ENCODE measurements around the gene MACROD1.

MACROD1 gene

DNA sequence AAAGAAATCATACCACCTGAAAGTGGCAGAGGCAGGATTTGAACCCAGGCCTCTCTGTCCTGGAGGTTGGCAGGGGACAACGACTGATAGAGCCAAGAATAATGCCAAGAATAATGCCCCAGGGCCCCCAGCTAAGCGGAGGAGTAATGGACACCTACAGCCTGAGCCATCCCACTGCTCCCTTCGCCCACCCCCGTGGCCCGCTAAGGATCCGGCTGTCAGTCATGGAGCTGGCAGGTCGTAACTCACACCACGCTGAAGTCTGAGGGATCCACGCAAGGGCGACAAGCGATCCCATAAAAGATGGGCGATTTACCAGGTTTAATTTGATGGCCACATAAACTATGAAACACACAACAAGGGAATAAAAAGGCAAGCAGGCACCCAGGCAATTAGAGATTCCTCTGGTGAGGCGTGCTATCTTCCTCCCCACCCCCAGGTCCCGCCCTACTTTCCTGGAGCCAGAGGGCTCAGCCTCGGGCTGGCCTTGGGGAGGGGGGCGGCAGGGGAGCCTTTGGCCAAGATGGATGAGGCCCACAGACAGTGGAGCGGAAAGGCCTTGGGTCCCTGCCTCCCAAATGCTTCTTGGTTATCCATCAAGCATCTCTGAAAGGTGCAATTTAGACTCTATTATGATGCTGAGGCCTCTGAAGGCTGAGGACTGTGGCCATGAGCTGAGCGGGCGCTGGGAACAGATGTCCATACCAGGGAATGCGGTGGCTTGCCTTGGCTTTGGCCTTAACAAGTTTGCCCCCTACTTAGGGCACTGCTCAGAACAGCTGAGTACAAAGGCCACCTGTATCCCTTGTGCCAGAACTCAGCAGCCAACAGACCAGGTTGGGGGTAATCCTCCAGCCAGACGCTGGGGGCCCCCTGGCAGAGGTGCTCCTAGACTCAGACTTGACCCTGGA lies 55.2 kb downstream of the MACROD1 start:
- DNase-seq: no peak

- no peak for DNase-seq
These were observed 56.6 kb downstream of the MACROD1 start for GRCh38 chr11:64109332-64109731.

DNA sequence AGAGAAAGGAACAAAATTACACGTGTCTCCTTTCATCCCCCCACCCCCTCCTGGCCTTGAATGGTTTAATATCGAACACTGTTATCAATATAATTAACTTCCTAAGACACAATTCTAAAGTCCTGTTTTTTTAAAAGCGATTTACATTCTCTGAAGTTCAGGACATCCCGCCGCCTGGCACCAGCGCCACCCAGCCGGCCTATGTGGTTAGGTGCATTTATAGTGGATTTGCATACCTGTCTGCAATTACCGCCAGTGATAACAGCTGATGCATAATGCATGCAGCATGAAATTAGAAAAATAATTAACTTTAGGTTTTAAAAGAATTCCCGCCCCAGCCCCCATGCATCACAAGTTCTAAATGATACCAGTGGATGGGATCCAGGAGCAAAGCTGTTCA lies 58.6 kb downstream of the MACROD1 start:
- no peak for DNase-seq

DNA sequence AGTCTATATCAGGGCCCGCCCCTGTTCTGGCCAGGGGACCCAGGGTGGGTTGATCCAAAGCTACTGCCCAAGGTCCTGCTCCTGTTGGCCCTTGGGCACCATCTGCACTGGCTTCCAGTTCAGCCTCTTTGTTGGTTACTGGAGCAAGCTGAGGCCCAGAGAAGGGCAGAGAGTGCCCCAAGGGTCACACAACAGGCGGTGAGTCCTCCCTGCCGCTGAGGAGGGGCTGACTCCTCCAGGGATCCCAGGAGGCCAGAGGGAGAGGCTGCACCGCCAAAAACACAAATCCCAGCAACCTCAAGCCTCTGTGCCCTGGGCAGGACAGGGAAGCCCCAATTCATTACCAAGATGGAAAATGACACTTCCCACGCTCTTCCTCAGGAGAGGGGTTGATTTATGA lies 61.3 kb downstream of the MACROD1 start:
- no peak for DNase-seq

DNA sequence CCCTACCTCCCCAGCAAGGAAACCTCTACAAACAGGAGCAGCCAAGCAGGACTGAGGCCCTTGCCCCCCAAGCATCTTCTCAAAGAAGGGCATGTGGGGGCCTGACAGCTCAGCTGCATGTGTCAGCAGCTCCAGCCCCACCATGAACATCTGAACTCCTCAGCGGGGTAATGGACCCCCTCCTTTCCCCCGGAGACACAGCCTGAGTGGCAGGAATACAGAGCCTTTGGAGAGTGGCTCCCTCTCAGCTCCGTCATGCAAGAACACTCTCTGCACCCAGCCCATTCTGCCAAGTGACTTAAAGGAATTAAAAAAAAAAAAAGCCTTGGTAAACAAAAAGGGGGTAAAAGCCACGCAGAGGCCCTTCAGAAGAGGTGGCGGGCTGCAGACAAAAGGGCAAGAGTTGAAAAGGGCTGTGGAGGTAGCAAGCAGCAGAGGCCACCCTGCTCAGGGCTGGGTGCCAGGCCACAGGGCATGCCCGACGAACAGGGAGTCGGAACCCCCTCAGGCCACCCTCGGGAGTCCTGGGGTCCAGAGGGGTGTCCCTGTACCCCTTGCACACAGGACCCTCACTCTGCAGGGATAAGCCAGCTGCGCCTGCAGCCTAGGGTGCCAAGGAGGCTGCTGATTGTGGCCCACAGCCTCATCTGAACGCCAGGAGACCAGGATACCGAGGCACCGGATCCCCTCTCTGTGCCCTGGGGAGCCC lies 62.5 kb downstream of the MACROD1 start:
- no peak for DNase-seq

DNA sequence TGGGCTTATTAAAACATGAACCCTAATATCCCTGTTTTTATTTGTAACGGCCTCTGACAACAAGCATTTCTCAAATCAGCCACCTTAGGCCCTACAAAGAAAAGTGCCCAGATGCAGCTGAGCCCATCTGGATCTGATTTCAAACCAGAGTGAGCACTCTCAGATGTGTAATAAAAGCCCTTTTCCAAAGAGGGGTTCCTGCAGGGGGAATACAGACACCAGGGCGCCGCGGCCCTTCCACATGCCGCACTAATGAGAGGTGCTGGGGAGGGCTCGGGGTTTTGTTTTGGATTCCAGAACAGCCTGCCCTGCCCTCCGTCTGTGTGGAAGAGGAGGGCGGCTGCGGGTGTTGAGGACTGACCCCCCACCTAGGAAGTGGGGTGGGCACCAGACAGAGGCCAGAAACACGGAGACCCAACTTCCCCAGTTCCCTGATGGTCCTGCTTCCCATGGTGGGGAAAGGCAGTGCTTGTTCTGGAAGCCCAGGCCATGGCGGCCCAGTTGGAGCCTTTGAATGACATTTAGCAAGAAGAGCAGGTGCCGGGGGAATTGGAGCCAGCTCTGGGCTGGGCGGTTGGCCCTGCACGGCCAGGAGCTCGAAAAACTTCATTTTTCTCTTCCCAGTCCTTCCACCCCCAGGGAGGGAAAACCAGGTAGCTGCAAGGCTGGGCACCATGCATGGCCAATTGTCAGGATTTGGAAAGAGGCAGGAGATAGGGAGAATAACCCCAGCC lies 63.7 kb downstream of the MACROD1 start:
- no peak for DNase-seq

DNA sequence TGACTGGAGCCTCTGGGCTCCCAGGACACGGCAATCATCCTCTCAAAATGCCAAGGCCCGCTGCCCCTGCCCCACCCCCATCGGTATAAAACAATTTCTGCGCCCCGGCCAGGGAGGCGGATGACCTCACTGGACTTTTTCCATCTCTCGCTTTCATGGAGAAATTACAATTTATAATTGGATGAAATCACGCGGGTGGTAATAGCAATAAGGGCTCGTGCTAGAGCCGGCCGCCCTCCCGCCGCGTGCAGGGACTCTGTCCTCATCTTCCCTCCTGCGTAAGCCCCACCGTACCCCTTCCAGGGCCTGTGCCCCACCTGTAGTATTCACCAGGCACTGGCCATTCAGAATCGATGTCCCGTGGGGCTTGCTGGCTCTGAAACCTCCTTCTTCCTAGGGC lies 64.5 kb downstream of the MACROD1 start:
- DNase-seq: no peak

DNA sequence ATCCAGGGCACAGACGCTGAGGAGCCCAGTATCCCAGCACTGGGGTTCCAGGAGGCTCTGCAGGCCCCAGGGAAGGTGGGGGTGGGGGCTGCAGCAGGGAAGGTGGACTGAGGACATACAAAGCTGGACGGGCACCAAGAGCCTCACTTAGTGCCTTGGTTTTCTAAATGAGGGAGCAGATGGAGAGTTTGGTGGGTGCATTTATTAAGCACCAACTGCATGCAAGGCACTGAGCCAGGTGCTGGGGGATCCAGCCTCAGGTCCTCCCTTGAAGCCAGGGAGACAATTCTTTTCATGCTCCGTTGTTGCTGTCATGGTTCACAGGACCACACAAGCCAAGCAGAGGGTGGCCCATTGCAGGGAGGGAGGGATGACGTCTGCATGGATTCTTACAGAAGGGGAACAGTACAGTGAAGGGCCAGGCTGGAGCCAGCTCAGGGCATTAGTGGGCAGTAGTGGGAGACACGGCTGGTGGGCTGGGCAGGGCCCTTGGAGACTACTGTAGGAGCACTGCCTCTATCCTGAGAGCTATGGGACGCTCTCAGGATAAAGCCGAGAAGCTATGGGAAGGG lies 65.0 kb downstream of the MACROD1 start:
- DNase-seq: no peak

DNA sequence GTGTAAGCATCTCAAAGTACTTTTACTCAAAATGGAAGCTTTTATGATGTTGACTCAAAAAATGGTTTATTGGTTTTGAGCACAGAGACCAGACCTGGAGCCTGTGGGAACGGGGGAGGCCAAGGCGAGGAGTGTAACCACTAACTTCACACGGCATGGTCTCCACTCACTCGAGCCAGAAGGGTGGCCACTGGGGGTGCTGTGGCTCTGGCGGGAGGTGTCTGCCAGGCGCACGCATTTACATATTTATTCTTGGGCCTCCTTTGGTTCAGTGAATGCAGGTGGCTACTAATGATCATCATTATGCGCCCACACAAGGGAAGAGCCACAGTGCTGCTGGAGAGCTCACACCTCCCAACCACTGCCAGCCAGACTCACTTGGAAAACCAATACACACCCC lies 65.6 kb downstream of the MACROD1 start:
- no peak for DNase-seq

DNA sequence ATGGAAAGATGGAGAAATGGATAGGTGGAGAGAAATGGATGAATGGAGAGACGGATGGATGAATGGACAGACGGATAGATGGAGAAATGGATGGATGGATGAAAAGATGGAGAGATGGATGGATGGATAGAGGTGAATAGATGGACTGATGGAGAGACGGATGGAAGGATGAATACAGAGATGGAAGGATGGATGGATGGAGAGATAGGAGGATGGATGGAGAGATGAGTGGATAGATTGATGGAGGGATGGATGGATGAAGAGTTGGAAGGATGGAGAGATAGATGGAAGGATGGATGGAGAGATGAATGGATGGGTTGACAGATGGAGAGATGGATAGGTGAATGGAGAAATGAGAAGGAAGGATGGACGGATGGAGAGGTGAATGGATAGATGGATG lies 66.5 kb downstream of the MACROD1 start:
- no peak for DNase-seq

DNA sequence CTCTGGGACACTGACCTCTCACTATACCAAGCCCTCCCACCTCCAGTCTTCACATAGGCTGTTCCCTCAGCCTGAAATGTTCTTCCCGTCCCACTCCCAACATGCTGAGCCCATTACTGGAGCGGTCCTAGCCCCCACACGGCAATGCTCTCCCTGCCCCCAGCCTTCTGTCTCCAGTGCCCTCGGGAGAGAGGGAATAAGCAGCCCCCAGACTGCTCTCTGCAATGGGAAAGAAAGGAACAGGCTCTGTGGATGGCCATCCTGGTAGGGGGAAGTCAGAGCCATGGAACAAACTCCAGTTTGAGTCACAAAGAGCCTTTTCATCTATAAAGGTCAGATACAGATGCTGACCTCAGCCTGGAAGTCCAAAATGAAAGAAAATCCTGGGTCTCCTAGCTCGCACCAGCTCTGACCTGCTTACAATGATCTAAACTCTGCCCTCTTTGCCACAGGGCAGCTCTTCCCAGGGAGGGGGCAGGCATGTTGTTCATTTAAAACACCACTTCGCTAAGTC lies 67.5 kb downstream of the MACROD1 start:
- no peak for DNase-seq

DNA sequence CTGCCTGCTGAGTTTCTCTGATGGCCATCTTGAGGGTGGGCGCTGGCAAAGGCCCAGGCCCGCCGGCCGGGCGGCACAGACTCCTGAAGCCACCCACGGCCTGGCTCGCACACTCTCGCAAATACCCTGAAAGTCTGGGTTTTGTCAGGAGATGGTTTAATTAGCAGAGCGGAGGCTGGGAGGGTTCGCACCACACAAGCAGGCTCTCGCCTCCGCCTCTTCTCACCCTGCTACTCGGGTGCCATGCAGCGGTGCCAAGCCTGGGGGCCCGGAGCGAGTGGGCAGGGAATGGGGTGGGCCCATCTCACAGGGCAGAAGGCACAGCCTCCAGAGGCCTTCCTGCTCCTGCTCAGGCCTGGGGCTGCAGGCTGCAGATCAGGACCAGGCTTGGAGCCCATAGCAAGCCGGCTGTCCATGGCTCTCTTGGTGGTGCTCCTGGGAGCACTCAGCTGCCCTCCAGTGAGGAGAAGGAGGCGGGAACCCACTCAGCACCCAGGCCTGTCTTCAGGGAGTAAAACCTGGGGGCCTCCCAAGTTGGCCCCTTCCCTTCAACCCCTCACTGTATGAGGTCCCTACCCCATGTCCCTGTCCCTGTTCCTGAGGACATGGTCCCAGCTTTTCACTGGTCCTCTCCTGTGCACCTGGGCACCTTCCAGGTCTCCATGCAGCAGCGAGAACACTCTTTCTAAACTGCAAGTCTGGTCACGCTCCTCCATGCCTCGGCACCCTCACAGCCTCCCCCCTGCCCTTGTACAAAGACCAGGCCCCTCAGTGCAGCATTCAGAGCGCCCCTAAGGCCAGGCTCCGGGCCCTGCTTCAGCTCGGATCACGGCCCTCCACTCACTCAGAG lies 68.2 kb downstream of the MACROD1 start:
- DNase-seq: no peak

- DNase-seq: no peak
These were observed 69.1 kb downstream of the MACROD1 start for GRCh38 chr11:64096835-64097234.

DNA sequence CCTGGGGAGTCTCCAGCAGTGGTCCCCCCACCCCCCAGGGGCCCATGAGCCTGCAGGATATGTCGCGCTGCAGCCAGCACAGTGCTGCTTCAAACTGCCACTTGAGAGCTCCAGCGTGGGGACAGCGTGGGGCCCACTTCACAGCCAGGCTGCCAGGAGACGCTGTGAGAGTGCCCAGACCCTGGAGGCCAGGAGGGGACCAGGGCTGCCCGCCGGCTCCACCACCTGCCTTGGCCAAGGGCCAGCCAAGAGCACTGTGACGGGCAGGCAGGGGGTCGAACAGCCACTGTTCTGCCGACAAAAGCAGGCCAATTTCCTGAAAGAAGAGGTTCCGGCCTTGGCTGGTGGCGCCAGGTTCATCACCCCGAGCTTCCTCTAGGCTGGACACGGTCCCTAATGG lies 70.0 kb downstream of the MACROD1 start:
- DNase-seq: no peak

DNA sequence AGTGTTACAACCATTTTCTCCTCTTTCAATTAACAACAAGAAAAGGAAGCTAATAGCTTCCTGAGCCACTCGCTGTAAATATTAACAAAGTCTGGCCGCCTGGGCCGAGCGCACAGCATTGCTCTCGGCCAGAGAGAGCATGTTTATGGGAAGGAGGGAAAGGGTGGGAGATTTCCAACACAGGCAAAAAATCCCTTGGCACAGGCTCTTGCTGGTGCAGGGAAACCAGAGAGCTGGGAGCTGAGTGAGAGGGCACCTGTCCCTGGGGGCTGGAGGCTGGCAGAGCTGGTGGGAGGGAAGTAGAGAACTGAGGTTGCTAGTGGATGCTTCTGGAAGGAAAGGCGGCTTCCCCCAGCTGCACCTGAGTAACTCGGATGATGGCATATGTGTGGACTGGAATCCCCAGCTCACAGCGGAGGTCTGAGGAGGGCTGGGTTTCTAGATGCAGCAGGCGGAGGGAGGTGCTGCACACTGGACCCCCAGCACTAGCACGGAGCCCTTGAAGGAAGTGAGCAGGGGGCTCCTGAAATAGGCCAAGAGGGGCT lies 70.6 kb downstream of the MACROD1 start:
- no peak for DNase-seq

- DNase-seq: no peak
These were observed 71.3 kb downstream of the MACROD1 start for GRCh38 chr11:64094463-64095260.

DNA sequence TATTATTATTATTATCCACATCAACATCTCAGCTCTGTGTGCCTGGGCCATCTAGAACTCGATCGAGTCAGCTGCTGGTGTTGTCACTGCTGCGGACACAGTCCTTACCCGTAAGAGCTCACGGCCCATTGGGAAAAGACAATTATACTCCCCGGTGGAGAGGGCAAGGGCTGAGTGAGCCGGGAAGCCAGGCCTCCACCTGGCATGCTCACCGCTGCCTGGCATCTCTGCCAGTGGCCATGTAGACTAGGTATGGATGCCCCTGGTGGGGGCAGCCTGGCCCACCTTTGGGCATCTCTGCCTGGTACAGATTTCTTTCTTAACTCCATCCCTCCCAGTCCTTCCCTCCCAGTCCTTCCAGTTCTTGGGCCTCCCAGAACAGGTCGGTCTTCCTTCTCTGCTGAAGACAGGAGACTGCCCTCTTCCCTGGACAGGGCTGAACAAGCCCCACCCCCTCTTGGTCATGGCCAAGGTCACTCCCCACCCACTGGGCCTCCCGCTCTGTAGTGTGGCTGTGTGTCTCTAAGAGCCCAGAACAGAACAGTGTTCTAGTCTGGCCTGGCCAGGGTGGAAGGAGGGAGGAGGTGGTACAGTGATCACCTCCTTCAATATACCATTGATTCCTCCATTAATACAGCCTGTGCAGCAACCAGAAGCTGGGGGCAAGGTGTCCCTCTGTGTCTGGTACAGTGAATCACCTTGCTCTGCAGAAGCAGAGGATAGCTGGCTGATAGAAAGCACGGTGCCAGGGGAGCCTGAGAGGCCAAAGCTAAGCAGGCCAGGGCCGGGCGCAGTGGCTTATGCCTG lies 72.5 kb downstream of the MACROD1 start:
- no peak for DNase-seq

DNA sequence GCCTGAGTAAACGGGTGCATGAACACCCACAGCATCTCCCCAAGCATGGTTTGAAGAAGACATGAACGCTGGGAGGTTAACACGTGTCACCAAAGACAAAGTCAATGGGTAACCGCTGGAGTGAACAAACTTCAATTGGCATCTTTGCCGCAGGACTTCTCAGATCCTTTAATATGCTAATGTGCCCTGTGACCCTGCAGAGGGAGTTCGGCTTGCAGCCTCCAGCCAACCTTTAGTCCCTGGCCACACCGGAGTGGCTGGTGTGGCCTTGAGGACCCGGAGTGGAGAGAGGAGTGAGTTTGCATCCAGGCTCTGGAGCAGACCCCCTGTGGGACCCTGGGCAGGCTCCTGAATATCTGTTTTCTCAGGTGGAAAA lies 73.2 kb downstream of the MACROD1 start:
- no peak for DNase-seq

DNA sequence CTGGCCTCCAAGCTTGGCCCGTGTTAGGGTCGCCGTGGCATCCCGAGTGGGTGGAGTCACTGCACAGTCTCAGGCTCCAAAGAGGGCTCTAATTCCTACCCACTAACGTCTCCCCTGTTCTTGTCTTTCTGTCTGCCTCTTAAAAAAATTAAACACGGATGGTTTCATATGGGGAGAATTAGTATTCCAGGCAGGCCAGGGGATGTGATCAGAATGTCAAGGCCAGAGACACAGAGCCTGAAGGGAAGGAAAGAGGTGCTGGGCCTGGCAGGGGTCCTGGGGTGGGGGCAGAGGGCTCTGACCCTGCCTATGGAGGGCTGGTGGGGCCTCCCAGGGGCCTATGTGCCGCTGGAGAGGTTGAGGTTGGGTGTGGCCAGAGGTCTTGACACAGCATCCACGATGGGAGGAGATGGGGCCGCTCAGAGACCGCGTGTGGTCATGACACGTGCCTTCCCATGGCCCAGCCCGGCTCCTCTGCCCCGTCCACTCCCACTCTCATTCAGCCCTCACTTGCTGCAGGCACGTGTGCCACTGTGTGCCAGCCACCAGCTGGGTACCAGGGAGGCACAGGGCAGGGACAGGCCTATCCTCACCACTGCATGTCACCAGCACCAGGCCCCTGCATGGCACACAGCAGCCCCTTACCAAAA lies 73.7 kb downstream of the MACROD1 start:
- DNase-seq: no peak

Measured in stimulated activated CD4-positive, alpha-beta T cell treated with anti-CD3 and anti-CD28 coated beads, Interleukin-4, amount 100 ng/mL, for 1 hour (primary cell).